Left renal cortex interstitium (tissue), 4 donors: ENCODE results near the gene SLC16A2. TPM values are rescaled to one million over a fixed set of nuclear protein-coding genes. Genes with fewer than 3 reads are reported as not detected.
"Not testable (repeated sequence)": the region's sequence is repeated elsewhere in the genome, so short reads cannot be mapped to it uniquely, and the experiment has no call there.

Source experiments
- DNase-seq, 4 donors: peaks; one replicate each; pipeline ENCODE4 v3.0.0-alpha.2; 2013; ENCODE audit warnings: low read depth in 4 of 4, low spot score in 2 of 4, missing footprints in 1 of 4
- polyA plus RNA-seq, 4 donors: library from polyadenylated mRNA; unstranded; fragments of 120-200 nt; gene quantifications; one replicate each; pipeline ENCODE4 v1.2.1, GENCODE V29; 2013; ENCODE audit not compliant: insufficient read length in 4 of 4

Gene SLC16A2
- polyA plus RNA-seq, 4 donors, result 25.4 to 34.0 (median 30.8) TPM

- no peak for DNase-seq
Observed at GRCh38 chrX:74438764-74439163, 17.5 kb downstream of the SLC16A2 start.

GRCh38 chrX:74445099-74445498 lies 23.8 kb downstream of the SLC16A2 start:
- DNase-seq, result no peak

GRCh38 chrX:74446876-74447275 lies 25.6 kb downstream of the SLC16A2 start:
- DNase-seq, result no peak

- DNase-seq, result no peak
Observed at GRCh38 chrX:74448669-74449068, 27.4 kb downstream of the SLC16A2 start.

- DNase-seq, result no peak
Observed at GRCh38 chrX:74449322-74449936, 28.1 kb downstream of the SLC16A2 start.

GRCh38 chrX:74449937-74450330 lies 28.6 kb downstream of the SLC16A2 start:
- DNase-seq, result no peak

GRCh38 chrX:74450803-74451449 lies 29.6 kb downstream of the SLC16A2 start:
- no peak for DNase-seq

GRCh38 chrX:74451450-74452198 lies 30.3 kb downstream of the SLC16A2 start:
- no peak for DNase-seq

- DNase-seq, result no peak
Observed at GRCh38 chrX:74452199-74452481, 30.8 kb downstream of the SLC16A2 start.

GRCh38 chrX:74453178-74453577 lies 31.9 kb downstream of the SLC16A2 start:
- DNase-seq, result no peak

GRCh38 chrX:74454233-74454632 lies 32.9 kb downstream of the SLC16A2 start:
- DNase-seq, result not testable (repeated sequence)

GRCh38 chrX:74458736-74459135 lies 37.4 kb downstream of the SLC16A2 start:
- no peak for DNase-seq

GRCh38 chrX:74461384-74461783 lies 40.1 kb downstream of the SLC16A2 start:
- DNase-seq, result no peak

GRCh38 chrX:74464722-74465121 lies 43.4 kb downstream of the SLC16A2 start:
- DNase-seq, result no peak

GRCh38 chrX:74465424-74465823 lies 44.1 kb downstream of the SLC16A2 start:
- DNase-seq, result no peak

GRCh38 chrX:74467656-74468055 lies 46.4 kb downstream of the SLC16A2 start:
- no peak for DNase-seq

GRCh38 chrX:74473116-74473515 lies 51.8 kb downstream of the SLC16A2 start:
- DNase-seq, result not testable (repeated sequence)

- DNase-seq, result no peak
Observed at GRCh38 chrX:74490247-74490646, 69.0 kb downstream of the SLC16A2 start.

- no peak for DNase-seq
Observed at GRCh38 chrX:74492720-74493201, 71.5 kb downstream of the SLC16A2 start.

- no peak for DNase-seq
Observed at GRCh38 chrX:74493806-74494205, 72.5 kb downstream of the SLC16A2 start.

GRCh38 chrX:74498924-74499323 lies 77.6 kb downstream of the SLC16A2 start:
- DNase-seq, result no peak

GRCh38 chrX:74500067-74500466 lies 78.8 kb downstream of the SLC16A2 start:
- DNase-seq, result no peak
